GM12875 (cell line): ENCODE measurements around the gene GNB1L.

Experiments
- H3K4me3 ChIP-seq: one replicate; pipeline ENCODE4 v1.5.1; 2011; ENCODE audit warnings: low read depth, low read length, control low read depth
- CTCF ChIP-seq: IDR thresholded peaks from 2 replicates; pipeline ENCODE4 v1.5.1; 2011; ENCODE audit warnings: low read depth, mild to moderate bottlenecking, control low read depth, inconsistent platforms, low read length, moderate library complexity, borderline replicate concordance; ENCODE audit not compliant: insufficient read depth

GNB1L gene

GRCh38 chr22:19822301-19823117, 32.2 kb downstream of the GNB1L start:
- TF ChIP-seq CTCF, result no peak
- no peak overlapping the region for H3K4me3 ChIP-seq

GRCh38 chr22:19821523-19822300, 33.0 kb downstream of the GNB1L start:
- no peak for TF ChIP-seq CTCF
- no peak overlapping the region for H3K4me3 ChIP-seq

GRCh38 chr22:19820880-19821522, 33.7 kb downstream of the GNB1L start:
- no peak for TF ChIP-seq CTCF

GRCh38 chr22:19819911-19820879, 34.5 kb downstream of the GNB1L start:
- no peak for TF ChIP-seq CTCF
- H3K4me3 ChIP-seq, result no peak overlapping the region

More at GRCh38 chr22:19820880-19821522, 33.7 kb downstream of the GNB1L start:
- no peak overlapping the region for H3K4me3 ChIP-seq

- TF ChIP-seq CTCF, result no peak
Measured at GRCh38 chr22:19819208-19819910, 35.3 kb downstream of the GNB1L start.

More at GRCh38 chr22:19819208-19819910, 35.3 kb downstream of the GNB1L start:
- no peak overlapping the region for H3K4me3 ChIP-seq
